Loucy (cell line): Measurements from ENCODE around the gene TBCD.

ENCODE experiments used
- H2AFZ ChIP-seq: fragments of 200-600 bp; sonication (generic); 2 replicates; pipeline ENCODE4 v1.6.0; 2016; ENCODE audit warnings: antibody characterized with exemption, mild to moderate bottlenecking, low read length, moderate library complexity
- H3F3A ChIP-seq: fragments of 200-600 bp; 2 replicates; pipeline ENCODE4 v1.6.0; 2016; ENCODE audit warnings: antibody characterized with exemption, low read depth, mild to moderate bottlenecking
- H3K27me3 ChIP-seq: fragments of 200-600 bp; sonication (generic); 2 replicates; pipeline ENCODE4 v1.6.1; 2014; ENCODE audit warnings: low read length, mild to moderate bottlenecking; ENCODE audit not compliant: insufficient read depth, poor library complexity, severe bottlenecking
- H3K36me3 ChIP-seq: fragments of 200-600 bp; sonication (generic); 2 replicates; pipeline ENCODE4 v1.6.1; 2016; ENCODE audit warnings: low read length; ENCODE audit not compliant: insufficient read depth
- H3K4me1 ChIP-seq: fragments of 200-600 bp; sonication (generic); 2 replicates; pipeline ENCODE4 v1.5.1; 2014; ENCODE audit warnings: low read length, mild to moderate bottlenecking; ENCODE audit not compliant: insufficient read depth, poor library complexity, severe bottlenecking
- H3K4me2 ChIP-seq: fragments of 200-600 bp; sonication (generic); 2 replicates; pipeline ENCODE4 v1.6.0; 2014; ENCODE audit warnings: antibody characterized with exemption, low read length, low read depth, mild to moderate bottlenecking; ENCODE audit not compliant: poor library complexity, severe bottlenecking
- H3K4me3 ChIP-seq: fragments of 200-600 bp; sonication (generic); 2 replicates; pipeline ENCODE4 v1.5.1; 2014; ENCODE audit warnings: low read length, mild to moderate bottlenecking, mixed read lengths; ENCODE audit not compliant: poor library complexity, severe bottlenecking
- H3K79me2 ChIP-seq: fragments of 200-600 bp; sonication (generic); 2 replicates; pipeline ENCODE4 v1.6.1; 2014; ENCODE audit warnings: low read length; ENCODE audit not compliant: insufficient read depth
- H3K9ac ChIP-seq: fragments of 200-600 bp; sonication (generic); 2 replicates; pipeline ENCODE4 v1.6.0; 2014; ENCODE audit warnings: mild to moderate bottlenecking, low read depth, low read length, moderate library complexity; ENCODE audit not compliant: poor library complexity, severe bottlenecking
- H3K9me2 ChIP-seq: fragments of 200-600 bp; sonication (generic); replicated peaks from 2 replicates; pipeline ENCODE4 v1.6.1; 2016; ENCODE audit warnings: low read depth, low read length, mixed read lengths
- H3K9me3 ChIP-seq: fragments of 200-600 bp; sonication (generic); 2 replicates; pipeline ENCODE4 v1.6.1; 2014; ENCODE audit warnings: mild to moderate bottlenecking, antibody characterized with exemption, low read length, low read depth; ENCODE audit not compliant: insufficient read depth
- H4K20me1 ChIP-seq: fragments of 200-600 bp; sonication (generic); 2 replicates; pipeline ENCODE4 v1.6.0; 2014; ENCODE audit warnings: antibody characterized with exemption, low read length, mild to moderate bottlenecking; ENCODE audit not compliant: insufficient read depth, poor library complexity, severe bottlenecking
- CTCF ChIP-seq: fragments of 200-600 bp; sonication (generic); conservative IDR thresholded peaks from 2 replicates; pipeline ENCODE4 v1.5.1; 2014; ENCODE audit warnings: mild to moderate bottlenecking, antibody characterized with exemption, low read length
- EZH2phosphoT487 ChIP-seq: fragments of 200-600 bp; IDR thresholded peaks from 2 replicates; pipeline ENCODE4 v1.6.1; 2018; ENCODE audit warnings: antibody characterized with exemption, mild to moderate bottlenecking, moderate library complexity, borderline replicate concordance

The TBCD gene

GRCh38 chr17:82789051-82789592 is 37.3 kb downstream of the TBCD start:
- Histone ChIP-seq H3F3A (no peaks in the 10 kb centered on the region), H2AFZ (no peak overlapping the region), H4K20me1 (peaks cover 6% of the 10 kb centered on the region), H3K9ac (no peak overlapping the region), H3K9me3 (no peaks in the 10 kb centered on the region), H3K4me2 (no peak overlapping the region), H3K9me2 (no peaks in the 10 kb centered on the region), H3K27me3 (no peaks in the 10 kb centered on the region), H3K4me3 (no peak overlapping the region), H3K79me2 (peaks cover 44% of the 10 kb centered on the region; the same call in 1 of the 2 replicates), H3K4me1 (no peaks in the 10 kb centered on the region), H3K36me3 (peaks cover 34% of the 10 kb centered on the region; the same call in 1 of the 2 replicates)
- TF ChIP-seq CTCF (no peak), EZH2phosphoT487 (no peak)

DNA sequence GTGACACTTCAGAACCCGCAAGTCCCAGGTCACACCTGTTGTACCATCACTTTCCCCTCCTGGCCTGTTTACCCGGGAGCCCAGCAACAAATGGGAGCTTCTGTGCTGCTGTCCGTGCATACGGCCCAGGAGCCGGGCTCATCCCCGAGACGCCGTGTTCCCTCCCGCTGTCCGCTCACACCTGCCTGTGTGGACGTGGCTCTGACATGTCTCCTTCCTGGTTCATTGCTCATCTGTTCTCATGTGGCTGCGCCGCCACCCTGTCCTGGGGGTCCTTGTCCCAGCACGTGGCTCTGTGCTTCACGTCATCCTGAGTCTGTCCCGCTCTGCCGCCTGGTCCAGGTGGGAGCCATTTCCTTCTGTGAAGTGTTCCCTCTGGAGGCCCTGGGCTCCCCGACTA is 37.9 kb downstream of the TBCD start:
- no peak overlapping the region for H3K9ac ChIP-seq
- no peaks in the 10 kb centered on the region for H3K9me2 ChIP-seq
- H3K9me3 ChIP-seq, result no peaks in the 10 kb centered on the region
- H4K20me1 ChIP-seq, result peaks cover 6% of the 10 kb centered on the region
- no peak for TF ChIP-seq EZH2phosphoT487
- no peaks in the 10 kb centered on the region for H3K27me3 ChIP-seq
- H2AFZ ChIP-seq, result no peak overlapping the region
- H3K79me2 ChIP-seq, result peaks cover 51% of the 10 kb centered on the region; the same call in 1 of the 2 replicates
- H3F3A ChIP-seq, result no peaks in the 10 kb centered on the region
- H3K36me3 ChIP-seq, result peaks cover 33% of the 10 kb centered on the region; the same call in 1 of the 2 replicates
- no peak overlapping the region for H3K4me3 ChIP-seq
- no peak overlapping the region for H3K4me2 ChIP-seq
- H3K4me1 ChIP-seq, result no peaks in the 10 kb centered on the region

DNA sequence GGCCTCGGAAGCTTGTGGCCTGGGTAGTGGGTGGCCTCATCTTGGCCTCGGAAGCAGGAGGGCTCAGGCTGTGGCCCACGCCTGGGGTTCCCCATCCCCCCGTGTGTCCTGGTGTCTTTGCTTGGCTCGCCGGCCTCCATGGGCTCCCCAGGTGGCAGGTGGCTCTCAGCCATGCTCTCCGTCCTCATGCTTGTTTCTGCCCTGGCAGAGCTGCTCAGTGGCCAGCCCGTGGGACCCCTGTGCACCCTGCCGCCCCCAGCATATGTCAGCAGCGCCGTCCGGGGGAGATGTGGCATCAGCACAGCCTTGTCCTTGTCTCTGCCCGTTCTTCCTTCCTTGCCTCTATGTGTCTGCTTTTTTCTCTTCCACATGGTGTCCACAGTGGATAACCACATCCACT is 38.5 kb downstream of the TBCD start:
- Histone ChIP-seq H3K9ac (no peak overlapping the region), H3K79me2 (peaks cover 56% of the 10 kb centered on the region; the same call in 1 of the 2 replicates), H3K4me3 (no peak overlapping the region)

More for the DNA sequence above, 38.5 kb downstream of the TBCD start:
- Histone ChIP-seq H3K36me3 (peaks cover 39% of the 10 kb centered on the region; the same call in 1 of the 2 replicates), H3K4me1 (no peaks in the 10 kb centered on the region), H3K4me2 (no peak overlapping the region), H2AFZ (no peak overlapping the region), H3K9me3 (no peaks in the 10 kb centered on the region), H3F3A (no peaks in the 10 kb centered on the region), H3K9me2 (no peaks in the 10 kb centered on the region), H3K27me3 (no peaks in the 10 kb centered on the region), H4K20me1 (peaks cover 7% of the 10 kb centered on the region)
- TF ChIP-seq CTCF (no peak), EZH2phosphoT487 (no peak)
